ENCODE measurements around the gene MED27.

DNA sequence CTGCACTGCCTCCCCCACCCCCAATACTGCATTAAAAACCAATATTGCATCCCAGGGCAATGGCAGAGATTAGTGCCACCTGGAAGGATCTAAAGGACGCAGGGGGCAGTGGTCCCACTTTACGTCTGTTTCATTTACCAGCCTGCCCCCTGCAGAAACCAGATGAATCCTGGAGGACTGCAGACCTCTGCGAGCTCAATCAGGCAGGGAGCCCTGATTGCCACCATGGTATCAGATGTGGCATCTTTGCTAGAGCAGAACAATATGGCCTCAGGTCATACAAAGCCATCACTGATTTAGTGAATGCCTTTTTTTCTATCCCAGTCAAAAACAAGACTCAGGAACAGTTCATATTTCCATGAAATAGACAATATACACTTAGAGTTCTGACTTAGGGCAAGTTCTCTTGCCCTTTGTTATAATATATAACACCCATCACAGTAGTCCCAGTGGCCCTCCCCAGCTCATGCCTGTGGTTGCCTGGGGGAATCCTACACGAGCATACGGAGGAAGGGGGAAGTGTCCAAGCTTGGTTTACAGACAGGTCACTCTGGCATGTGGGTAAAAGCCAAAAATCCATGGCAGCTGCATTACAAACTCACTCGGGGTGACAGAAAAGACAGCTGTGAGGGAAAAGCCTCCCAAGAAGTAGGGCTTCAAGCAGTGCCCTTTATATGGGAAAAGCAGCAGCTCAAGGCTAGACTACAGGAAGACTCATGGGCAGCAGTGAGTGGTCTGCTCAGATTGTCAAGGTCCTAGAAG is 85.1 kb downstream of the MED27 start:
- TF ChIP-seq, protein P1, sequence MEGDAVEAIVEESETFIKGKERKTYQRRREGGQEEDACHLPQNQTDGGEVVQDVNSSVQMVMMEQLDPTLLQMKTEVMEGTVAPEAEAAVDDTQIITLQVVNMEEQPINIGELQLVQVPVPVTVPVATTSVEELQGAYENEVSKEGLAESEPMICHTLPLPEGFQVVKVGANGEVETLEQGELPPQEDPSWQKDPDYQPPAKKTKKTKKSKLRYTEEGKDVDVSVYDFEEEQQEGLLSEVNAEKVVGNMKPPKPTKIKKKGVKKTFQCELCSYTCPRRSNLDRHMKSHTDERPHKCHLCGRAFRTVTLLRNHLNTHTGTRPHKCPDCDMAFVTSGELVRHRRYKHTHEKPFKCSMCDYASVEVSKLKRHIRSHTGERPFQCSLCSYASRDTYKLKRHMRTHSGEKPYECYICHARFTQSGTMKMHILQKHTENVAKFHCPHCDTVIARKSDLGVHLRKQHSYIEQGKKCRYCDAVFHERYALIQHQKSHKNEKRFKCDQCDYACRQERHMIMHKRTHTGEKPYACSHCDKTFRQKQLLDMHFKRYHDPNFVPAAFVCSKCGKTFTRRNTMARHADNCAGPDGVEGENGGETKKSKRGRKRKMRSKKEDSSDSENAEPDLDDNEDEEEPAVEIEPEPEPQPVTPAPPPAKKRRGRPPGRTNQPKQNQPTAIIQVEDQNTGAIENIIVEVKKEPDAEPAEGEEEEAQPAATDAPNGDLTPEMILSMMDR (conservative IDR thresholded peaks at IDR 0.05; ENCODE audit: low read length) = no peak
- TF ChIP-seq EZH2phosphoT487 (IDR thresholded peaks at IDR 0.05; ENCODE audit: borderline replicate concordance) = no peak
